Stomach (tissue), 9 donors: ENCODE measurements around the gene DNAJB1. TPM values are rescaled to one million over a fixed set of nuclear protein-coding genes. Genes with fewer than 3 reads are reported as not detected.
A peak's percentile ranks its signal among the peaks of the same experiment; 100 is the strongest.

Experiments
- DNase-seq, 2 donors: peaks; one replicate each; pipeline versions ENCODE4 v3.0.0 to v3.0.0-alpha.2; 2013 to 2019
- H3K27ac ChIP-seq, 5 donors: fragments of 200-600 bp in 4 of 5; sonication (generic) in 4 of 5; one replicate each; pipeline ENCODE4 v1.5.1; 2013 to 2019; ENCODE audit warnings: mild to moderate bottlenecking in 1 of 5, moderate library complexity in 1 of 5
- H3K27me3 ChIP-seq, 3 donors: fragments of 200-600 bp; sonication (generic); one replicate each; pipeline ENCODE4 v1.5.1; 2017 to 2019; ENCODE audit warnings: mixed run types in 1 of 3
- H3K36me3 ChIP-seq, 4 donors: fragments of 200-600 bp; sonication (generic); 1 replicate in 3 of 4; 2 replicates in 1 of 4; pipeline ENCODE4 v1.5.1; 2016 to 2019
- H3K4me1 ChIP-seq, 4 donors: fragments of 200-600 bp; sonication (generic); one replicate each; pipeline ENCODE4 v1.5.1; 2016 to 2019
- H3K4me3 ChIP-seq, 4 donors: fragments of 200-600 bp; sonication (generic) in 3 of 4; one replicate each; pipeline ENCODE4 v1.5.1; 2016 to 2019; ENCODE audit warnings: mild to moderate bottlenecking in 1 of 4
- H3K9me3 ChIP-seq, 4 donors: fragments of 200-600 bp; sonication (generic); one replicate each; pipeline ENCODE4 v1.5.1; 2016 to 2019
- CTCF ChIP-seq, 7 experiments: fragments of 450-650 bp in 4 of 7; fragments of 200-600 bp in 3 of 7; sonication (generic) in 3 of 7; IDR thresholded peaks; one replicate each; pipeline ENCODE4 v1.5.1; 2016 to 2019; ENCODE audit warnings: antibody characterized with exemption in 7 of 7, control low read depth in 2 of 7, mild to moderate bottlenecking in 1 of 7
- EP300 ChIP-seq: sonication (generic); formaldehyde crosslinking; IDR thresholded peaks from one replicate; pipeline ENCODE4 v1.6.1; 2017; ENCODE audit warnings: antibody characterized with exemption
- POLR2A ChIP-seq, 4 donors: fragments of 450-650 bp; IDR thresholded peaks; one replicate each; pipeline ENCODE4 v1.6.1; 2016; ENCODE audit warnings: antibody characterized with exemption in 4 of 4, control low read depth in 2 of 4, mild to moderate bottlenecking in 1 of 4, moderate library complexity in 1 of 4
- POLR2AphosphoS5 ChIP-seq, 3 donors: sonication (generic); formaldehyde crosslinking; IDR thresholded peaks; one replicate each; pipeline ENCODE4 v1.6.1; 2016; ENCODE audit warnings: antibody characterized with exemption in 3 of 3
- WGBS, 5 donors: extraction: QIAGEN DNeasy Blood & Tissue Kit in 3 of 5; methylation state at CpG; one replicate each; pipeline versions ENCODE4 v1.1.5 to v1.1.7; 2013 to 2018; 5-methylcytosine and 5-hydroxymethylcytosine counted together
- intact Hi-C: fragments of 100-400 bp; cut with DNase I; formaldehyde crosslinking; loops from one replicate; pipeline ENCODE4 v1.15.1; 2023; ENCODE audit warnings: low total_unique reads
- polyA plus RNA-seq, 3 donors: library from polyadenylated mRNA; stranded (reverse); fragments of 200-250 nt; gene quantifications; one replicate each; pipeline ENCODE4 v1.2.3, GENCODE V29; 2013
- total RNA-seq, 5 donors: library from RNA; depleted of rRNA; stranded (reverse); fragments of >200 nt; gene quantifications; one replicate each; pipeline versions ENCODE4 v1.1.0 to v1.2.3, GENCODE V29; 2014 to 2016
- donor health status: healthy with polysubstance abuse.
- donor health status: Bipolar disorder and iron deficiency.
- donor health status: healthy.

The DNAJB1 gene
- total and polyA plus RNA-seq, 8 donors = 9.9 to 85.8 (median 50.4) TPM

GRCh38 chr19:14528419-14529253 lies 10.4 kb upstream of the DNAJB1 start:
- Histone ChIP-seq H3K27me3 (no peaks in the 10 kb centered on the region), H3K27ac (peak overlapping the region; percentile 55 to 95 (median 90)), H3K4me3 (peak overlapping the region; percentile 59 to 87 (median 68)), H3K4me1 (peaks cover 4 to 37% (median 30%) of the 10 kb centered on the region in 4 donors), H3K36me3 (peaks cover 0 to 4% (median 0%) of the 10 kb centered on the region in 4 donors), H3K9me3 (no peaks in the 10 kb centered on the region)
- intact Hi-C loops = no loop called here
- 29 to 35% (median 33%) methylated on average over 39 of the region's 39 CpGs for WGBS, 5 donors
- DNase-seq = no peak
- TF ChIP-seq POLR2A (IDR thresholded peaks at IDR 0.05) (no peak), POLR2AphosphoS5 (IDR thresholded peaks at IDR 0.05) (no peak), EP300 (no peak)

- no peak overlapping the region for H3K4me3 ChIP-seq
- H3K36me3 ChIP-seq = no peaks in the 10 kb centered on the region
- peaks cover 10 to 33% (median 26%) of the 10 kb centered on the region in 4 donors for H3K4me1 ChIP-seq
- H3K27ac ChIP-seq = no peak overlapping the region
- no peak for TF ChIP-seq CTCF (IDR thresholded peaks at IDR 0.05)
- no peak for TF ChIP-seq EP300
- TF ChIP-seq POLR2A (IDR thresholded peaks at IDR 0.05) = no peak
- no peak for TF ChIP-seq POLR2AphosphoS5 (IDR thresholded peaks at IDR 0.05)
- intact Hi-C loops = no loop called here
- WGBS, 5 donors = 74 to 83% (median 77%) methylated on average over 4 of the region's 4 CpGs
- H3K27me3 ChIP-seq = no peaks in the 10 kb centered on the region
- no peak for DNase-seq
- H3K9me3 ChIP-seq = no peaks in the 10 kb centered on the region
These were observed 8.2 kb upstream of the DNAJB1 start for GRCh38 chr19:14526423-14526822.

- H3K9me3 ChIP-seq = no peaks in the 10 kb centered on the region
- H3K36me3 ChIP-seq = no peaks in the 10 kb centered on the region
- no peaks in the 10 kb centered on the region for H3K27me3 ChIP-seq
- no peak overlapping the region for H3K27ac ChIP-seq
- H3K4me3 ChIP-seq = no peak overlapping the region
- 66 to 76% (median 68%) methylated on average over 6 of the region's 6 CpGs for WGBS, 5 donors
- TF ChIP-seq EP300 (no peak), CTCF (IDR thresholded peaks at IDR 0.05) (no peak), POLR2AphosphoS5 (IDR thresholded peaks at IDR 0.05) (no peak), POLR2A (IDR thresholded peaks at IDR 0.05) (no peak)
- peaks cover 12 to 32% (median 19%) of the 10 kb centered on the region in 4 donors for H3K4me1 ChIP-seq
- intact Hi-C loops = no loop called here
- DNase-seq = peak in 1 of 2 donors; percentile 39
These were observed 7.5 kb upstream of the DNAJB1 start for GRCh38 chr19:14525729-14526128.

GRCh38 chr19:14520543-14520942 lies 2.3 kb upstream of the DNAJB1 start:
- WGBS, 5 donors = 91 to 96% (median 92%) methylated on average over 4 of the region's 4 CpGs
- Histone ChIP-seq H3K36me3 (peaks cover 8 to 13% (median 10%) of the 10 kb centered on the region in 4 donors), H3K4me1 (peaks cover 30 to 57% (median 35%) of the 10 kb centered on the region in 4 donors)

More at GRCh38 chr19:14520543-14520942, 2.3 kb upstream of the DNAJB1 start:
- Histone ChIP-seq H3K27me3 (no peaks in the 10 kb centered on the region), H3K27ac (peak overlapping the region in 4 of 5 donors; percentile 99 to 100 (median 100)), H3K4me3 (no peak overlapping the region), H3K9me3 (no peaks in the 10 kb centered on the region)
- no peak for TF ChIP-seq EP300
- TF ChIP-seq POLR2A (IDR thresholded peaks at IDR 0.05) = no peak
- no peak for TF ChIP-seq POLR2AphosphoS5 (IDR thresholded peaks at IDR 0.05)
- no peak for TF ChIP-seq CTCF (IDR thresholded peaks at IDR 0.05)
- DNase-seq = no peak
- intact Hi-C loops = no loop called here
